Renal pelvis (tissue), 12 donors: ENCODE results near the gene ATG2A. TPM values are rescaled to one million over a fixed set of nuclear protein-coding genes. Genes with fewer than 3 reads are reported as not detected.

Experiments used
- DNase-seq: peaks from one replicate; pipeline ENCODE4 v3.0.0-alpha.2; 2013
- long read RNA-seq, 16 experiments: transcript quantifications; one replicate each; lab custom pipeline, GENCODE V29; 2026
- polyA plus RNA-seq, 3 donors: library from polyadenylated mRNA; unstranded; fragments of 120-200 nt; gene quantifications; one replicate each; pipeline ENCODE4 v1.2.1, GENCODE V29; 2013; ENCODE audit not compliant: insufficient read length in 3 of 3

ATG2A gene
- polyA plus RNA-seq: 10 to 100 TPM; 21.7 to 24.1 (median 23.3) TPM
- long read RNA-seq, donor 1, partial matches to known transcripts: 5 of 5 reads
- long read RNA-seq, donor 1, other reads (novel, unspliced or antisense): 0 of 5 reads
- long read RNA-seq, donor 2: 0 reads
- long read RNA-seq, donor 3: 0 reads
- long read RNA-seq, donor 4: 0 reads
- long read RNA-seq, donor 5: 0 reads
- long read RNA-seq, donor 6: 0 reads
- long read RNA-seq, donor 7: 0 reads
- long read RNA-seq, donor 8: 0 reads
- long read RNA-seq, donor 9: 0 reads
- long read RNA-seq, donor 10: 0 reads
- long read RNA-seq, donor 11: 0 reads
- long read RNA-seq, donor 12: 0 reads
- long read RNA-seq, donor 13: 0 reads
- long read RNA-seq, donor 14: 0 reads
- long read RNA-seq, donor 15: 0 reads
- long read RNA-seq, donor 16: 0 reads

- peak; percentile 100 for DNase-seq
These were observed at the start of gene ATG2A for GRCh38 chr11:64916775-64917662. ATG2A (minus strand) TSS chr11:64917209; CDS start chr11:64917135, 74 bp downstream.

GRCh38 chr11:64963072-64963631 lies 46.1 kb upstream of the ATG2A start:
- DNase-seq: no peak

GRCh38 chr11:64960719-64961118 lies 43.7 kb upstream of the ATG2A start:
- DNase-seq: no peak

GRCh38 chr11:64959498-64959897 lies 42.5 kb upstream of the ATG2A start:
- no peak for DNase-seq

- no peak for DNase-seq
These were observed 37.2 kb upstream of the ATG2A start for GRCh38 chr11:64954201-64954600.

GRCh38 chr11:64951529-64951928 lies 34.5 kb upstream of the ATG2A start:
- no peak for DNase-seq

GRCh38 chr11:64947208-64947814 lies 30.3 kb upstream of the ATG2A start:
- no peak for DNase-seq

GRCh38 chr11:64936539-64936938 lies 19.5 kb upstream of the ATG2A start:
- no peak for DNase-seq

GRCh38 chr11:64935359-64936081 lies 18.5 kb upstream of the ATG2A start, which contains the start of gene GPHA2:
GPHA2 (minus strand) TSS chr11:64935893; CDS start chr11:64935460, 433 bp downstream.
- DNase-seq: peak; percentile 60

GRCh38 chr11:64934682-64935358 lies 17.8 kb upstream of the ATG2A start:
- DNase-seq: peak; percentile 19

- no peak for DNase-seq
These were observed 17.1 kb upstream of the ATG2A start for GRCh38 chr11:64933935-64934681.

- no peak for DNase-seq
These were observed 16.4 kb upstream of the ATG2A start for GRCh38 chr11:64933213-64933934.

- no peak for DNase-seq
These were observed 15.3 kb upstream of the ATG2A start for GRCh38 chr11:64932324-64932723.

- DNase-seq: no peak
These were observed 14.3 kb upstream of the ATG2A start for GRCh38 chr11:64931290-64931689.

- DNase-seq: no peak
These were observed 13.3 kb upstream of the ATG2A start for GRCh38 chr11:64930340-64930739.

GRCh38 chr11:64929625-64930024 lies 12.6 kb upstream of the ATG2A start:
- no peak for DNase-seq

GRCh38 chr11:64928957-64929356 lies 11.9 kb upstream of the ATG2A start:
- no peak for DNase-seq

- DNase-seq: no peak
These were observed 9.7 kb upstream of the ATG2A start for GRCh38 chr11:64926689-64927088.
